ENCODE data around the gene FOXO1. TPM values are rescaled to one million over a fixed set of nuclear protein-coding genes. Genes with fewer than 3 reads are reported as not detected.

The FOXO1 gene
- total RNA-seq, 4 donors from 2014 or later, result 153 to 194 (median 176) TPM

- Histone ChIP-seq H3K27me3 (no peaks in the 10 kb centered on the region), H3K36me3 (peaks cover 0 to 7% (median 0%) of the 10 kb centered on the region in 3 donors), H3K9me3 (no peaks in the 10 kb centered on the region), H3K27ac (no peak overlapping the region), H3K4me1 (peaks cover 0 to 83% (median 43%) of the 10 kb centered on the region in 4 donors), H3K4me3 (no peak overlapping the region)
- no peak for TF ChIP-seq EP300 (IDR thresholded peaks at IDR 0.05)
- TF ChIP-seq CTCF (IDR thresholded peaks at IDR 0.05), result no peak
- TF ChIP-seq POLR2A (IDR thresholded peaks at IDR 0.05), result no peak
- 92 to 97% methylated on average over 1 of the region's 1 CpG for WGBS, 2 donors
- DNase-seq (ENCODE audit: low spot score in 2 of 2), result no peak
Measured at GRCh38 chr13:40626977-40627376, 39.5 kb downstream of the FOXO1 start.

- Histone ChIP-seq H3K27ac (peak overlapping the region in 1 of 4 donors; percentile 6), H3K9me3 (no peaks in the 10 kb centered on the region), H3K27me3 (no peaks in the 10 kb centered on the region), H3K36me3 (peaks cover 0 to 7% (median 0%) of the 10 kb centered on the region in 3 donors), H3K4me1 (peaks cover 0 to 88% (median 43%) of the 10 kb centered on the region in 4 donors), H3K4me3 (no peak overlapping the region)
- 61 to 69% methylated on average over 3 of the region's 3 CpGs for WGBS, 2 donors
- no peak for DNase-seq (ENCODE audit: low spot score in 2 of 2)
- no peak for TF ChIP-seq CTCF (IDR thresholded peaks at IDR 0.05)
- no peak for TF ChIP-seq POLR2A (IDR thresholded peaks at IDR 0.05)
- no peak for TF ChIP-seq EP300 (IDR thresholded peaks at IDR 0.05)
Measured at GRCh38 chr13:40626561-40626960, 39.9 kb downstream of the FOXO1 start.

GRCh38 chr13:40624986-40625385 lies 41.5 kb downstream of the FOXO1 start:
- H3K4me1 ChIP-seq, result peaks cover 0 to 89% (median 40%) of the 10 kb centered on the region in 4 donors
- H3K9me3 ChIP-seq, result no peaks in the 10 kb centered on the region
- DNase-seq (ENCODE audit: low spot score in 2 of 2), result no peak
- TF ChIP-seq CTCF (IDR thresholded peaks at IDR 0.05) (no peak), EP300 (IDR thresholded peaks at IDR 0.05) (no peak), POLR2A (IDR thresholded peaks at IDR 0.05) (no peak)
- H3K36me3 ChIP-seq, result peaks cover 0 to 7% (median 0%) of the 10 kb centered on the region in 3 donors
- WGBS, 2 donors, result 6 to 20% methylated on average over 1 of the region's 1 CpG
- H3K4me3 ChIP-seq, result no peak overlapping the region
- H3K27me3 ChIP-seq, result no peaks in the 10 kb centered on the region
- no peak overlapping the region for H3K27ac ChIP-seq

- Histone ChIP-seq H3K36me3 (peaks cover 0 to 7% (median 0%) of the 10 kb centered on the region in 3 donors), H3K4me3 (no peak overlapping the region), H3K4me1 (peaks cover 0 to 89% (median 38%) of the 10 kb centered on the region in 4 donors), H3K27me3 (no peaks in the 10 kb centered on the region), H3K27ac (no peak overlapping the region), H3K9me3 (no peaks in the 10 kb centered on the region)
- TF ChIP-seq POLR2A (IDR thresholded peaks at IDR 0.05) (no peak), CTCF (IDR thresholded peaks at IDR 0.05) (no peak), EP300 (IDR thresholded peaks at IDR 0.05) (no peak)
- DNase-seq (ENCODE audit: low spot score in 2 of 2), result no peak
- WGBS, 2 donors, result 83 to 96% methylated on average over 1 of the region's 1 CpG
Measured at GRCh38 chr13:40624383-40624782, 42.1 kb downstream of the FOXO1 start.

GRCh38 chr13:40622761-40623160 lies 43.7 kb downstream of the FOXO1 start:
- TF ChIP-seq EP300 (IDR thresholded peaks at IDR 0.05), result no peak
- no peak for TF ChIP-seq POLR2A (IDR thresholded peaks at IDR 0.05)
- no peak for TF ChIP-seq CTCF (IDR thresholded peaks at IDR 0.05)
- Histone ChIP-seq H3K27ac (no peak overlapping the region), H3K4me3 (no peak overlapping the region), H3K27me3 (no peaks in the 10 kb centered on the region), H3K4me1 (peaks cover 0 to 96% (median 43%) of the 10 kb centered on the region in 4 donors), H3K36me3 (peaks cover 0 to 7% (median 0%) of the 10 kb centered on the region in 3 donors), H3K9me3 (no peaks in the 10 kb centered on the region)
- DNase-seq (ENCODE audit: low spot score in 2 of 2), result no peak
- 73 to 78% methylated on average over 1 of the region's 1 CpG for WGBS, 2 donors
